ENCODE data around the gene TM7SF2.
"Not testable (repeated sequence)": the region's sequence is repeated elsewhere in the genome, so short reads cannot be mapped to it uniquely, and the experiment has no call there.

Gene TM7SF2

GRCh38 chr11:65118891-65119669 lies 7.4 kb downstream of the TM7SF2 start:
- Histone ChIP-seq H3K27ac (peak overlapping the region in 2 of 11 experiments; percentile 93 to 96; a peak in 3 of 22 replicates), H4K20me1 (peaks cover 0 to 65% (median 38%) of the 10 kb centered on the region in 11 experiments; a peak in 16 of 22 replicates), H3K4me1 (peaks cover 55 to 81% (median 66%) of the 10 kb centered on the region in 10 experiments), H3K36me3 (peaks cover 34 to 61% (median 51%) of the 10 kb centered on the region in 11 experiments), H3K4me2 (peak overlapping the region in 10 of 11 experiments; percentile 7 to 97 (median 94); a peak in 16 of 22 replicates), H3K9ac (peak overlapping the region; percentile 91 to 99 (median 94); a peak in 18 of 22 replicates)
- H3K9me3 ChIP-seq (replicated peaks in 1 of 11); H3K27me3 ChIP-seq; H3K4me3 ChIP-seq: not testable (repeated sequence)
- TF ChIP-seq Cebpa-rat (IDR thresholded peaks at IDR 0.05): 0 out of 22 replicates have a peak, but pooled peaks of 3 of the 11 experiments have one; percentile 9 to 23 (median 20)

- Histone ChIP-seq H3K36me3 (peaks cover 39 to 66% (median 57%) of the 10 kb centered on the region in 11 experiments), H3K9me3 (replicated peaks in 1 of 11) (no peaks in the 10 kb centered on the region), H3K4me2 (peak overlapping the region; percentile 7 to 97 (median 95); a peak in 21 of 22 replicates), H3K27ac (peak overlapping the region in 4 of 11 experiments; percentile 15 to 96 (median 92); a peak in 4 of 22 replicates), H4K20me1 (peaks cover 0 to 64% (median 38%) of the 10 kb centered on the region in 11 experiments; a peak in 16 of 22 replicates), H3K4me1 (peaks cover 53 to 81% (median 65%) of the 10 kb centered on the region in 10 experiments), H3K27me3 (no peaks in the 10 kb centered on the region), H3K9ac (peak overlapping the region; percentile 91 to 99 (median 94); a peak in 21 of 22 replicates), H3K4me3 (0 out of 20 replicates have a peak overlapping the region, but pooled peaks of 2 of the 10 experiments have one; percentile 86 to 94)
- no peak for TF ChIP-seq Cebpa-rat (IDR thresholded peaks at IDR 0.05)
Observed at GRCh38 chr11:65119670-65119995, 8.0 kb downstream of the TM7SF2 start.

- Histone ChIP-seq H3K36me3 (peaks cover 51 to 67% (median 59%) of the 10 kb centered on the region in 11 experiments), H3K4me3 (peak overlapping the region; percentile 82 to 99 (median 89)), H3K27ac (peak overlapping the region; percentile 85 to 97 (median 93); a peak in 21 of 22 replicates)
Observed at GRCh38 chr11:65120831-65121230, 9.2 kb downstream of the TM7SF2 start.

GRCh38 chr11:65121447-65121864 lies 9.8 kb downstream of the TM7SF2 start:
- Histone ChIP-seq H3K4me1 (peaks cover 38 to 66% (median 51%) of the 10 kb centered on the region in 10 experiments), H3K27ac (peak overlapping the region; percentile 85 to 97 (median 93)), H3K27me3 (no peaks in the 10 kb centered on the region), H3K4me3 (peak overlapping the region; percentile 82 to 99 (median 89)), H3K9me3 (replicated peaks in 1 of 11) (no peaks in the 10 kb centered on the region), H3K9ac (peak overlapping the region; percentile 91 to 99 (median 94)), H4K20me1 (peaks cover 0 to 55% (median 31%) of the 10 kb centered on the region in 11 experiments; a peak in 17 of 22 replicates), H3K4me2 (peak overlapping the region; percentile 85 to 98 (median 95)), H3K36me3 (peaks cover 56 to 67% (median 60%) of the 10 kb centered on the region in 11 experiments)
- no peak for TF ChIP-seq Cebpa-rat (IDR thresholded peaks at IDR 0.05)

More at GRCh38 chr11:65120831-65121230, 9.2 kb downstream of the TM7SF2 start:
- Histone ChIP-seq H3K27me3 (no peaks in the 10 kb centered on the region), H3K9me3 (replicated peaks in 1 of 11) (no peaks in the 10 kb centered on the region), H4K20me1 (peaks cover 0 to 59% (median 32%) of the 10 kb centered on the region in 11 experiments; a peak in 16 of 22 replicates), H3K4me2 (peak overlapping the region; percentile 85 to 98 (median 95)), H3K9ac (peak overlapping the region; percentile 91 to 99 (median 94)), H3K4me1 (peaks cover 44 to 72% (median 58%) of the 10 kb centered on the region in 10 experiments)
- TF ChIP-seq Cebpa-rat (IDR thresholded peaks at IDR 0.05): no peak

GRCh38 chr11:65121865-65122696 lies 10.4 kb downstream of the TM7SF2 start, which contains the start of the genes FAU and MRPL49:
FAU (minus strand) TSS chr11:65122134; CDS start chr11:65121813, 321 bp downstream.
MRPL49 (plus strand) TSS chr11:65122321; CDS start chr11:65122347, 26 bp downstream.
- Histone ChIP-seq H3K27ac (peak within 1 kb of the TSS; percentile 85 to 97 (median 93)), H3K9ac (peak within 1 kb of the TSS; percentile 91 to 99 (median 94)), H3K4me2 (peak within 1 kb of the TSS; percentile 85 to 98 (median 95)), H3K4me1 (peaks cover 32 to 60% (median 46%) of the 10 kb centered on the region in 10 experiments), H3K36me3 (peaks cover 62 to 71% (median 66%) of the 10 kb centered on the region in 11 experiments), H4K20me1 (peaks cover 0 to 56% (median 32%) of the 10 kb centered on the region in 11 experiments; a peak in 17 of 22 replicates), H3K9me3 (replicated peaks in 1 of 11) (no peaks in the 10 kb centered on the region), H3K27me3 (no peaks in the 10 kb centered on the region), H3K4me3 (peak within 1 kb of the TSS; percentile 82 to 99 (median 89))
- no peak for TF ChIP-seq Cebpa-rat (IDR thresholded peaks at IDR 0.05)

- Histone ChIP-seq H3K4me3 (no peak overlapping the region), H3K27me3 (no peaks in the 10 kb centered on the region), H3K4me2 (peak overlapping the region in 4 of 11 experiments; percentile 3 to 86 (median 40); a peak in 5 of 22 replicates), H3K4me1 (peaks cover 29 to 50% (median 38%) of the 10 kb centered on the region in 10 experiments), H4K20me1 (peaks cover 2 to 61% (median 33%) of the 10 kb centered on the region in 11 experiments; a peak in 19 of 22 replicates), H3K27ac (no peak overlapping the region), H3K9me3 (replicated peaks in 1 of 11) (no peaks in the 10 kb centered on the region), H3K36me3 (peaks cover 68 to 78% (median 73%) of the 10 kb centered on the region in 11 experiments), H3K9ac (peak overlapping the region in 5 of 11 experiments; percentile 5 to 25 (median 20); a peak in 2 of 22 replicates)
- no peak for TF ChIP-seq Cebpa-rat (IDR thresholded peaks at IDR 0.05)
Observed at GRCh38 chr11:65124480-65125196, 13.0 kb downstream of the TM7SF2 start.

- Histone ChIP-seq H3K4me3 (no peak overlapping the region), H4K20me1 (peaks cover 5 to 61% (median 32%) of the 10 kb centered on the region in 11 experiments; a peak in 19 of 22 replicates), H3K27ac (no peak overlapping the region), H3K27me3 (no peaks in the 10 kb centered on the region), H3K4me1 (peaks cover 22 to 50% (median 34%) of the 10 kb centered on the region in 10 experiments), H3K9ac (no peak overlapping the region; a peak in 3 of 22 replicates), H3K4me2 (no peak overlapping the region), H3K36me3 (peaks cover 68 to 77% (median 73%) of the 10 kb centered on the region in 11 experiments), H3K9me3 (replicated peaks in 1 of 11) (no peaks in the 10 kb centered on the region)
- TF ChIP-seq Cebpa-rat (IDR thresholded peaks at IDR 0.05): no peak
Observed at GRCh38 chr11:65125197-65126056, 13.8 kb downstream of the TM7SF2 start.

All from BLaER1 treated with 17β-estradiol and CSF1 and Interleukin-3, amounts not matched to agents 10 nM and 100 nM (cell line).